Stimulated activated CD4-positive, alpha-beta T cell treated with anti-CD3 and anti-CD28 coated beads, Interleukin-15, amount 100 ng/mL, for 24 hours (primary cell): ENCODE results near the gene DTD1.
"Not testable (repeated sequence)": the region's sequence is repeated elsewhere in the genome, so short reads cannot be mapped to it uniquely, and the experiment has no call there.

Source experiments
- DNase-seq: peaks from one replicate; pipeline ENCODE4 v3.0.0-alpha.2; 2020

The DTD1 gene

DNA sequence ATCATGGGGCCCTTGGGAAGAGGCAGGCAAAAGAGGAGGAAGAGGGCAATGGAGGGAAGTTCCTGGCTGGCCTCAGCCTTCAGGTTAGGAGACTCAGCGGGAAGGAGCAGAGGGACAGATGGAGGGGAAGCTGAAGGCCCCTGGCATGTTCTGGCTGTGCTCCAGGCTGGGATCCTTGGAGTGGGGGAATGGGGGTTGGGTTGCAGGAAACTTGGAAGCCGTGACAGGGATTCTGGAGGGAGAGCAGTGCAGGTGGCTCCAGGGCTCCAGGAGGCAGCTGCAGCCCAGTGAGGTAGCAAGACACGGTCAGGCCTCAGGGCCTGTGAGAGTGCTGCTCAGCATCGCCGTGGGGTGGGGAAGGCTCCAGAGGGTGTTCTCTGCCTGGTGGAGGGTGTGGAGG, 161.1 kb downstream of the DTD1 start:
- DNase-seq = no peak

DNA sequence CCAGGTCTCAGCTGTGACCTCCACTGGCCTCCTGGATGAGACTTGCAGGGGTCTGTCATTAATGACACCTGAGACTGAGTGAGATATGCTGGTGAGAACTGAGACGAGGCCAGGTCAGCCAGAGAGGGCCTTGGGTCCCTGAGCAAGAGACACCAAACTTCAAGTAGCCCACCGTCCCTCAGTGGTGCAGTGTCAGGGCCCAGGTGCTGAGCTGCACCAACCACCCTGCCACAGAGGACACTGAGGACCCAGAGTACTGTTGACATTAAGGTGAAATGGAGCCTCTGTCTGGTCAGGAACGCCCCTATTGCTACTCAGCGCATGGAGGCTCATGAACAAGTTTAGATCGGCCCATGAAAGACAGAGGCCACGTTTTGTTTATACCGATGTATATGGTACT, 161.7 kb downstream of the DTD1 start:
- no peak for DNase-seq

DNA sequence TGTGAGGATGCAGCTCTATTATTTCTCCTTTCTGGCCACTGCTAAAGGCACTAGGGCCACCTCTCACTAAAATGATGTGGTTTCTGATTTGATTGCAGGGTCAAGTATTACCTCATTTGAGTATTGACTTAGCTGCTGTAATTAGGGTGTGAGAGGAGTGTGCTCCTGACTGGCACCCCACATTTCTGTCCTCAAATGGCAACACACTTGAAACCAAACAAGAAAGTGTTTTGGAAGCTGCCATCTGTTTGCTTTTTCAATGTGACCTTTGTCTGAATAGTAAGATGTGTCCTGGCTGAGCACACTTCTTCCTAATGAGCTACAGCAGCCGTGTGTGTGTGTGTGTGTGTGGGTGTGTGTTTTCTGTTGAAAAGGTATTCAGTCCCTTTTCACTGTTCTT, 162.9 kb downstream of the DTD1 start:
- no peak for DNase-seq

DNA sequence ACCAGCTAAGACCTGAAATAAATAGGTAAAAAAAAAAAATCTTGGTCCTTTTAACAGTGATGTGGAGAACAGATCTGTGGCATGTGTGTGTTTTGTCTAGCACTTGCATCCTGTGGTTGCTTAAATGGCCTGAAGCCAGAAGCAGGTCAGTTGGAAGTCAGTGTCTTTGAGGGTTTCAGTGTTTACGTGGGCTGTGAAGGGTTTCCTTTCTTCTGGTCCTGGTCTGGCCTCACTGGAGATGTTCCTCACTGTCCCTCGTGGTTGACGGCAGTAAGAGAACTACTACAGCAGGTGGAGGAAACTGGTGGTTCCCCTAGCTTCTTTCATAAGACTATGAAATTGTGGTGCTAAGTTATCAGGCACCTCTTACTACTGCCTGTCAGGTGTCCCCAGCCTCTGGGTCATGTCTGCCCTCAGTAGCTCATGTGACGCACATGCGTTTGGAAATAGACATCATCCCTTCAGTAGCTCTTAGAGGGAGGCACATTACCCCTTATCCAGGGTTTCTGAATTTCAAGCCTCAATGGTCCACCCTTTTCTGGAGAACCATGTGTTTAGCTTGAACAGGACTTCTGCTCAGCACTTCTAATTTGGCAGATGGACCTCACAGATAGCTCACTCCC, 166.3 kb downstream of the DTD1 start:
- no peak for DNase-seq

DNA sequence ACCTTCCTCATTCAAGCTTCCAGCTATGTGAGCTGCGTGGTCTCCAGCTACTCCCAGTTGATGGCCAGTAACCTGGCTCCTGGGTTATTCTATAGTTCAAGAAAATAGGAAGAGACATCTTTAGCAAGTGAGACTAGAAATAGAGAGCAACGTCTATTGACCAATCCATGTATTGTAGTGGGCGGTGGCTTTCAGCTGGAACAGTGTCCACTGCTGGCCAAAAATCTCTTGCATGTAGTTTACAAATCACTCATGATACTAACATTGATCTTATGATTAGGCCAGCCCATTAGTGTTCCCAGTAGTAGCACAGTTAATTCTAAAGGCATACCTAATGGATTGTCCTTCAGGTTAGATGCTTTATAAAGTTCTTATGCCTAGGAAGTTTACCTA, 166.8 kb downstream of the DTD1 start:
- no peak for DNase-seq

DNA sequence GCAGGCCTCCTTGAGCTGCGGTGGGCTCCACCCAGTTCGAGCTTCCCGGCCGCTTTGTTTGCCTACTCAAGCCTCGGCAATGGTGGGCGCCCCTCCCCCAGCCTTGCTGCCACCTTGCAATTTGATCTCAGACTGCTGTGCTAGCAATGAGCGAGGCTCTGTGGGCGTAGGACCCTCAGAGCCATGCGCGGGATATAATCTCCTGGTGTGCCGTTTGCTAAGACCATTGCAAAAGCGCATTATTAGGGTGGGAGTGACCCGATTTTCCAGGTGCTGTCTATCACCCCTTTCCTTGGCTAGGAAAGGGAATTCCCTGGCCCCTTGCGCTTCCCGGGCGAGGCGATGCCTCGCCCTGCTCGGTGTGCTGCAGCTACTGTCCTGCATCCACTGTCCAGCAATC, 173.0 kb downstream of the DTD1 start:
- DNase-seq = not testable (repeated sequence)

DNA sequence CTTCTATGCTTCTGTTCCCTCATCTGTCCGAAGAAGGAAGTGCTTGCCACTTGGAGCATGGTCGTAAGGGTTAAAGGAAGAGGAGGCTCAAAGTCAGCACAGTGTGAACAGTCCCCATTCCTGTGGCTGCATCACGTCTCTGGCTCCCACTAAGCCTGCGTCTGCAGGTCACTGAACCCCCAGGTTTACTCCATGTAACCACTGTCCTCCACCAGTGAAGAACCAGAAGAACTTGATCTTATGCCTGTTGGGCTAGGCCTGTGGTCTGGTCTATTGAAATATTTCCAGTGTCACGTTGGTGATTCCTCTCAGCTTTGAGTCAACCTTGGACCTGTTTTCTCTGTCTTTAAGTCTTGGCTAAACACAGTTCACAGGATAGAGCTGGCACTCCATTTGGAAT, 179.8 kb downstream of the DTD1 start:
- no peak for DNase-seq

DNA sequence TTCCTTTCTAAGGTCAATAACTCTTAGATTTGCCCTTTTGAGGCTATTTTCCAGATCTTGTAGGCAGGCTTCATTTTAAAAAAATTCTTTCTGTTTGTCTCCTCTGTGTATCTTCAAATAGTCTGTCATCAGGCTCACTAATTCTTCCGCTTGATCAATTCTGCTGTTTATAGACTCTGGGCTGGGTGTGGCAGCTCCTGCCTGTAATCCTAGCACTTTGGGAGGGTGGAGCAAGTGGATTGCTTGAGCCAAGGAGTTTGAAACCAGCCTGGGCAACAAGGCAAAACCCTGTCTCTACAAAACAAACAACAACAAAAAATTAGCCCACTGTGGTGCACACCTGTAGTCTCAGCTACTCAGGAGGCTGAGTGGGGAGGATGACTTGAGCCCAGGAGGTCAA, 185.7 kb downstream of the DTD1 start:
- DNase-seq = no peak

DNA sequence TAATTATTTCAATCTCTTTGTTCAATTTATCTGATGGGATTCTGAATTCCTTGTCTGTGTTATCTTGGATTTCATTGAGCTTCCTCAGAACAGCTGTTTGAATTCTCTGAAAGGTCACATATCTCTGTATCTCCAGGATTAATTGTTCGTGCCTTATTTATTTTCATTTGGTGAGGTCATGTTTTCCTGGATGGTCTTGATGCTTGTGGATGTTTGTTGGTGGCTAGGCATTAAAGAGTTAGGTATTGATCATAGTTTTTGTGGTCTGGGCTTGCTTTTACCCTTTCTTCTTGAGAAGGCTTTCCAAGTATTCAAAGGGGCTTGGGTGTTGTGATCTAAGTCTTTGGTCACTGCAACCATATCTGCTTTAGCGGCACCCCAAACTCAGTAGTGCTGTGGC, 186.4 kb downstream of the DTD1 start:
- DNase-seq = no peak

DNA sequence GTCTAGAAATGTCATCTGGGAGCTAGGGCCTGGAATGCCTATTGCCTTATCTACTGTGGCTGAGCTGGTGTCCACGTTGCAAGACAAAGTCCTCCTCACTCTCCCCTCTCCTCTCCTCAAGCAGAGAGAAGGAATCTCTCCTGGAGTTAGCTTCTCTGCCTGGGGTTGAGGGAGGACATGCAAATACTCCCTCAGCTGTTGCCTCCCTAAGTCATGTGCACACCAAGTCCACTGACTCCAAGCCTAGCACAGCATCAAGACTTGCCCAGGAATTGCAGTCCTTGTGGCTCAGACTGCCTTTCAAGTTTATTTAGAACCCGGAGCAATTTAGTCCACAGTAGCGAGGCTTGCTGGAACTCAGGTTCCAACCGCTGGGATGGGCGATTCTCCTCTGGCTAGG, 187.8 kb downstream of the DTD1 start:
- no peak for DNase-seq

DNA sequence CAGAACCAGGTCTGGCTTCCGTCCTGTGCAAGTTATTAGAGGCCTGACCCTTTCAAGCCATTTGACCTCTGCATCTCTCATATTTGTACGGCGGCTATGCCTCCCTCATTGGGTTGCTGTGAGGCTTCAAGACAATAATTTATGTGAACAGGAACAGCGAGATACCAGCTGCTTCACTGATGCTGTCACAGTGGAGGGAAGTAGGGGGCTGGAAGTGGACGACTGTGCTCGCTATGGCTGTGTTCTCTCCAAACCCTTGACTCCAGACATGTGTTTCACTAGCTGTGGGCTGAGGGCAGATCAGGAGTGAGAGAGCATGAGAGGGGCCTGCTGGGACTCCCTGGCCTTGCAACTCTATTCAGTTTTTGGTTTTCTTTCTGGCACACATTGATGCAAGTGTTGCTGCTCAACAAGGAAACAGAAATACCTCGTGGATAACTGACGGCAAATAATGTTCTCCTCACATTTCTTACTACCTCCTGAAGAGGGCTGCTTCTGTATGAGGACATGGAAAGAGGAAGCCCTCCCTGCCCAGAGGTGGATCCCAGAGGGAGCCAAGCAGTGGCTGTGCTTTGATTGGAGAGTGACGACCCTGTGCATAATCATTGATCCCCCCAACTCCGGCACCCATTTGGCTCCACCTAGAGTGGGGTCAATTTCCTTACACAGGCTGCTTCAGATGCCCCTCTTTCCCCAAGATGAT, 191.0 kb downstream of the DTD1 start:
- DNase-seq = no peak

DNA sequence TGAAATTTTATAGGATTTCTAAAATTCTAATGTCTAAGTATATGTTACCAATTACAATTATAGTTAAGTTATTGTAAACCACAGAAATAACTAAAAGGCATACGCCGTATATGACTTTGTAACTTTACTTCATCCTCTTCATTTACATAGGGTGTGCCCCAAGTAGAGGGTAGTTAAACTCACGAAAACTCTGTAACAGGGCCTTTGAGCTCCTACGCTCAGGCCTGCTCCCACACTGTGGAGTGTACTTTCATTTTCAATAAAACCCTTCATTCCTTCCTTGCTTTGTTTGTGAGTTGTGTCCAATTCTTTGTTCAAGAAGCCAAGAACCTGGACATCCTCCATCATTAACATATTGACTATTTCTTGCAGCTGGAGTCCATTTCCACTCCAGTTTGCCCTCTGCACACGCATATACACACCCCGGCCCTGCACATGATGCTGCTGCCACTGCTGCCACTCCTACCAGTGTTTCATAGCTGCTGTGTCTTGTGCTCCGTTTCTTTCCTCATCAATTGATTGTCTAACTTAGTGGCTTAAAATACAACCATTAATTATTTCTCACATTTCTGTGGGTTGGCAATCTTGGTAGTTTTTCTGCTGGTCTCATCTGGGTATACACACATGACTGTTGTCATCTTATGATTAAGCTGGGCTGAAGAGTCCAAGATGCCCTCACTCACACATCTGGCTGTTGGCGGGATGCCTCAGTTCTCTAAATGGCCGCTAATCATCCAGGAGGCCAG, 192.7 kb downstream of the DTD1 start:
- DNase-seq = no peak

DNA sequence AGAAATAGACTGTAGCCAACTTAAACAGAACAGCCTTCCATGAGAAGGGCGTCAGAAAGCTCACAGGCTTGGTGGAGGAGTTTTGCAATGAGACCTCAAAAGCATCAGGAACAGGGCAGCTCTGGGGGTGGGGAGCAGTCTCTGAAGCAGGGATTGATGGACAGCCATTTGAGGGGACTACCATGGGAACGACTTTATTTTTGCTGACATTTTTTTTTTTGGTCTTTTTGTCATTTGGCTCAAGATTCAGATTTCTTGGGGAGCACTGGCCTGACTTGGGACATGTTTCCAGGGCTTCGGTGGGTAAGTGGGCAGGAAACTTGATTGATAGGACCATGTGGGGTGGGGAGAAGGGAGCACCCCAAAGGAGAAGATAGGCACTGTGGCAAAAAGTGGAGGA, 193.7 kb downstream of the DTD1 start:
- DNase-seq = no peak

DNA sequence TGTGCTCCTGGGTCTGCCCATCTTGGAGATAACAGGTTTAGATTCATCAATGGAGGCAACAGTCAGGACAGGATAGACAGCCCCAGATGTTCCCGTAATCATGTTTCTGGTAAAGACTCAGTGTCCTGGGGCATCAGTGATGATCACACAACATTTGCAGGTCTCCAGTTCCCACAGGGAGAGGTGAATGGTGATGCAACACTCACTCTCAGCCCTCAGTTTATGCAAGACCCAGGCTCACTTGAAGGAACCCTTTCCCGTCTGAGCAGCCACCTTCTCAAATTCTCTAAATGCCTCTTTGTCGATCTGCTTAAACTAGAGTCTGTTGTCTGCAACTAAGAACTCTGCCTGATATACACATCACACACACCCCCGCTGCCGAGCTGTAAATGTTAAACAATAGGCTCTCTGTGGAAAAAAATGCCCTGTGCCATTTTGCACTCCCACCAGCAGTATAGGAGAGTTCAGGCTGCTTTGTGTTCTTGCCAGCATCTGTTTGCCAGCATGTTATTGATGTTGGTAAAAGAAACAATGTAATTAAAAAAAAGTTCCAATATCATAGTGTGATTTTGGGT, 195.6 kb downstream of the DTD1 start:
- DNase-seq = no peak

DNA sequence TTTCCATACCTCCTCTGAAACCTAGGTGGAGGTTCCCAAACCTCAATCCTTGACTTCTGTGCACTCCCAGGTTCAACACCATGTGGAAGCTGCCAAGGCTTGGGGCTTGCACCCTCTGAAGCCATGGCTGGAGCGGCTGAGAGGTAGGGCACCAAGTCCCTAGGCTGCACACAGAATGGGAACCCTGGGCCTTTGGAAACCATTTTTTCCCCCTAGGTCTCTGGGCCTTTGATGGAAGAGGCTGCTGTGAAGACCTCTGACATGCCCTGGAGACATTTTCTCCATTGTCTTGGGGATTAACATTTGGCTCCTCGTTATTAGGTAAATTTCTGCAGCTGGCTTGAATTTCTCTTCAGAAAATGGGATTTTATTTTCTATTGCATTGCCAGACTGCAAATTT, 199.2 kb downstream of the DTD1 start:
- not testable (repeated sequence) for DNase-seq

DNA sequence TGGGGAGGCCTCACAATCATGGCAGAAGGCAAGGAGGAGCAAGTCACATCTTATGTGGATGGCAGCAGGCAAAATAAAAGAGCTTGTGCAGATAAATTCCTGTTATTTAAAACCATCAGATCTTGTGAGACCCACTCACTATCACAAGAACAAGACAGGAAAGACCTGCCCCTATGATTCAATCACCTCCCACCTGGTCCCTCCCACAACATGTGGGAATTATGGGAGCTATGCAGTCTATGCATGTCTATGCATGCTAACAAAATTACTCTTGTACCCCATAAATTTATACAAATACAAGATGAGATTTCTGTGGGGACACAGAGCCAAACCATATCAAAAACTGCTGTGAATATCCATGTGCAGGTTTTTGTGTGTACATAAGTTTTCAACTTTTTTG, 200.2 kb downstream of the DTD1 start:
- no peak for DNase-seq

DNA sequence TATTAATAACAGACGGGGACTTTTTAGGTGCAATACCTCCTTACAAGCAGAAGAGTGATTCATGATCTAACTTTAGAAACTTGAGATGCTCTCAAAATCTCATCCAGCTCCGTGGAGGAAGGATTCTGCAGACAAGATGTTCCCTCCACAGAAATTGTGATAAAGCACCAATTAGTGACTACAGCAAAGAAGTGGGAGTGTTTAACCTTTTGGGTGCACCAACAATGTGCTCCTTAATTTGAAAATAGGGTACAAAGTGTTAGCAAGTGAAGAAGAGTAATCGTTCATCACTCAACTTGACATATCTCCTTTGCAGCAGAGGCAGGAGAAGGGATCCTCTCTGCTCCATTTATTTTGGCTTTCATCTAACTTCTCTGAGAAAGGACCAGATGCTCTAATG, 202.9 kb downstream of the DTD1 start:
- DNase-seq = no peak

DNA sequence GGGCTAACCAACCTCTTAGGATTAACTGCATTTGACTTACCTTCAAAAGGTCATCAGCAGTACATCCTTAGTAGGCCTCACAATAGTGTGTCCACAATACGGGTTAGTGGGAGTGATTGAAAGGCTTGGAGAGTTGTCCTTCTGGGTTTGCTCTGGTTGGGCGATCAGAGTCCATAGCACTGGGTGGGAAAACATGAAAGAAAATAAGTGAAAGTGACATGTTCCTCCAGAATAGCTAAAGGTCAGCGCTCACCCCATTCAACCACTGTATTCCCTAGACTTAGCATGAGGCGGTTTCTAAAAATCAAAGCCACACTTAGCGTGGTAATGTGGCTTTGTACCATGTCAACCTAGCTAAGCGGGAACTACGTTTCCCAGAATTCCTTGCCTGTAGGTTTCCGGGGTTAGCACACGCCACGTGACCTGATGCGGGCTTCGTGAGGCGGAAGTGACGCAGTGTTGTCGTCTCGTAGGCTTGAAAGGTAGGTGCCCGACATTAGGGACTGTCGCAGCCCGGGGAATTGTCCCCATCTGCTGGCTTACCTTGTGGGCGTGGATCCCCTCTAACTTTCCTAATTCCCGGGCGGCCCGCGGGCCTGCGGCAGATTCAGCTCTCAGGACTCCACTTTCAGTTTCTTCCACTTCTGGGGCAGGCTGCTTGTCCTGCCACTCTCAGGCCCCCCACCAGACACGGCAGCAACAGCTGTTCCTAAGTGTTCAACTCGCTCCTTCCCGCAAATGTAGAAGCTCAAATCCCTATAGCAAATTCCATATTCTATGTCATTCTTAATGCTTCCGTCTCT, 206.0 kb downstream of the DTD1 start:
- peak; percentile 88 for DNase-seq

DNA sequence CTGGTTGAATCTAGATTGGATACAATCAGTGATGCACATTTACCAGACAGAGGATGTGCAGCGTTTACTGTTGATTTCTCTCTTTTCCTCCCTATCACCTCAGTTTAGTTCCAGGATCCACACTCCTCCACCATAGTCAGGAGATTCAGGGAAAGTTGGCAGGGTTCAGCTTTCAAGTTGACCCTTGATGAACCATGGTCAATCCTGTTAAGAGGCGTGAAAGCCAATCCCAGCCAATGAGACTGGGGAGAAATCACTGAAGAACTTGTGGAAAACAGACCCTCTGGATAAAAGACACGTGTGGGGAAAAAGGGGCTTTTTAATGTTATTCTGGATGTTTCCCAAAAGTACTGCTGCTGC, 206.6 kb downstream of the DTD1 start:
- DNase-seq = no peak

DNA sequence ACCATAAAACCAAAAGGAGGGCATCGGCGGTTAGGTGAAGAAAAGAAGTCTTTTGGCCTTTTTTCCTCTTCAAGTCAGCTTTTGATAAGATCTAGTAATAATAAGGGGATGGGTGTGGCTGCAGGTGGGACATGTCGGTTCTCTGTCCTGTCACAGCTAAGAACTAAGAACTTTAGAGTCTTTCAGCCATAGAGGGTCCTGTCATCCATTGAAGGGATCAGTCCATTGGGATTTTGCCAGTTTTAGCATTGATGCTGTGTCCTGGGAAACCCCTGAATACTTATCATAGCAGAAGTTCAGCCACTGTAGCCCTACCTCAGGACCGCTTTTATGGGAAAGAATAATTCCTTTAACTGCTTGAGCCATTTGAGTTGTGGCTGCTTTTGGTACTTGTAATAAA, 207.5 kb downstream of the DTD1 start:
- no peak for DNase-seq

DNA sequence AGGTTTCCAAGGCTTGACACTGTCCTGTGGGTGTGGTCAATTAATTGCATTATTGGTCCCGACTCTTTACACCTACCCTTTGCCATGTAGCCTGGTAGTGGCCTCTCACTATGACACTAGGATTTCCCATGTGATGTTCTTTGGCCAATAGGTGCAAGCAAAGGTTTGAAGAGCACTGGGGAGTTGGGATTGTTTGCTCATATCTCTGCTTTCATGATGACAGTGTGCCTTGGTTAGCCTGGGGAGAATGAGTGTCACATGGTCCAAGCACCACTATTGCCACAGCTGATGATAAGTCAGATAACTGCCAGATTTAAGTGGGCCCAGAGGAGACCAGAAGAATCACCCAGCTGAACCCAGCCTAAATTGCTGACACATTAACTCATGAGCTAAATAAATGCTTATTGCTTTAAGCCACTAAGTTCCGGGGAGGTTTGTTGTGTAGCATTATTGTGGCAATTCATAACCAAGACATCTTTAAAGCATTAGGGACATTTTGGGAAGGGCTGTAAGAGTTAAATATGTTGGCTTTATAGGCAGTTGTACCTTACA, 208.5 kb downstream of the DTD1 start:
- no peak for DNase-seq

DNA sequence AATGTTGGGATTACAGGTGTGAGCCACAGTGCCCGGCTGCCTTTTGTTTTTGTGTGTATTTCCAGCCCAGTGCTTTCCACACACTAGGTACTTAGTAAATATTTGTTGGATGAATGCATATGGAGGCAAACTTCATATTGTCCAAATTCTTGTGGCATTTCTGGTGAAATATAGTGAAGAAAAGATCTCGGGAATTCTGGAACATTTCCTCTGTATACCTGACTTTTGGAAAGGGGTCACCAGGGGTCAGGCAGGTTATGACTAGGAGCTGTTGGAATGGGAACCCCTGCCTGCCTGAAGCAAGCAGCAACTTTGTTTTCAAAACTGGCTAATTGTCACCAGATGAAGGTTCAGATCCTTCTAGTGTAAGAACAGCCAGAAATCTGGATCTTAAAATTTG, 213.7 kb downstream of the DTD1 start:
- no peak for DNase-seq
